Body of pancreas (tissue), 4 donors: ENCODE measurements around the gene SSTR1.

Experiments
- CTCF ChIP-seq, 7 experiments: fragments of 450-650 bp in 4 of 7; fragments of 200-600 bp in 3 of 7; sonication (generic) in 3 of 7; IDR thresholded peaks; one replicate each; pipeline ENCODE4 v1.5.1; 2016 to 2019; ENCODE audit warnings: antibody characterized with exemption in 7 of 7
- POLR2A ChIP-seq, 3 donors: fragments of 450-650 bp; IDR thresholded peaks; one replicate each; pipeline ENCODE4 v1.6.1; 2016; ENCODE audit warnings: antibody characterized with exemption in 3 of 3, mild to moderate bottlenecking in 2 of 3

- TF ChIP-seq CTCF (IDR thresholded peaks at IDR 0.05) (no peak), POLR2A (IDR thresholded peaks at IDR 0.05) (no peak)
Measured at GRCh38 chr14:38204719-38205115, 3.0 kb upstream of the SSTR1 start.
